ENCODE results near the gene ANKRD36B.
"Not testable (repeated sequence)": the region's sequence is repeated elsewhere in the genome, so short reads cannot be mapped to it uniquely, and the experiment has no call there.

The ANKRD36B gene

DNA sequence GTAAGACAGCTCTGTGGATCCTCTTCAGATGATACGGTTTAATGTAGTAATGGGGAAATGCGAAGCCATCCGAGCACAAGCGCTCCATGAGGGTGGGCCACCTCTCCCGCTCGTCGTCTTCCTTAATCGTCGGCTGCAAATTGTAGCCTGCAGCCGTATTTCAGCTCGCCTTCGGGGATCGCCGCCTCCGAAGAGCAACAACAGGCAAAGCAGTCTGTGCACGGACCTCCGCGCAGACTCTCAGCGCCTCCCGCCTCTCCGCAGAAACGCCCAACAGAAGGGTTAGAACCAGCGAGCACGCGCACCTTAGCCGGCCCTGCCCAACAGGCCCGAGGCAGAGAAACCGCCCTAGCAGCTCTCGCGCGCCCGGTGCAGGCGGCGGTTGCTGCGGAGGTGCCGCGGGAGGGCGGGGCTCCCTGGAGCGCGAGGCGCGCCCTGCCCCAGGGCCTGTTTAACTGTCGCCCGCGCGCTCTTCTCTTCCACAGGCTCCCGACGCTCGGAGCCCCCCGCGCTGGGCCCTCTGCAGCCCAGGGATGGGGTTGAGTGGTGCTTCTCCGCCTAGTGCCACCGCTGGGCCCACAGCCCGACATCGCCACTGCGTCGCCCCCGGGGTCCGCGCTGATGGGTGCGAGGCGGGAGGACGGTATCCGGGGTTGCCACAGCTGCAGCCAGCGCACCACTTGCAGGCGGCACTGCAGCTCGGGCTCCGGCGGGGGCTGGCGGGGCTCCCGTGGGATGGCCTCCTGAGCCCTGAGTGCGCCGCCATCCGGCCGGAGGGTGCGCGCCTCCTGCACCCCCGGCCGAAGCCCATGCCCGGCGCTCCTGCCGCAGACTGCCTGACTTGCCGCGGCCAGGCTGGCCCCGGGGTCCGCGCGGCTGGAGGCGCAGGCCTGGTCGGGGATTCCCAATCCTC is at the start of gene ANKRD36B:
TSS of gene ANKRD36B (minus strand) at position 280 of the 913 bp plus-strand sequence. CDS start at position 88, 192 bp downstream.
- DNase-seq (ENCODE audit: low spot score): peak; percentile 55

DNA sequence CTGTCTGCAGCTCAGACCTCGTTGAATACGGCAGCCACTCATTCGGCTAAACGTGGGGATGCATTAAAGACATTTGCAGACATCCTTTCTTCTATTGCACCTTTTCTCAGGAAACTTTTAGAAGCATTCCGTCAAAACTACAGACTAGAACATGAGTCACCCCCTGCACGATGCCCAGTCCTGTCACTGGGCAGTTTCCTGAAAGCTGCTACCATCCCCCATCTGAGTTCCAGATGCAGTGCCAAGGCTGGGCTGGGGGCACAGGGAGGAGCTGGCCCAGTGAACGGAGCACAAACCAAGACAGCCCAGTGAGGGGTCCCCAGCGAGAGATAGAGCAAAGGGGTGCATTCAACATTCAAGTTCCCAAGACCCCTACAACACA is 36.4 kb upstream of the ANKRD36B start:
- DNase-seq (ENCODE audit: low spot score): not testable (repeated sequence)

DNA sequence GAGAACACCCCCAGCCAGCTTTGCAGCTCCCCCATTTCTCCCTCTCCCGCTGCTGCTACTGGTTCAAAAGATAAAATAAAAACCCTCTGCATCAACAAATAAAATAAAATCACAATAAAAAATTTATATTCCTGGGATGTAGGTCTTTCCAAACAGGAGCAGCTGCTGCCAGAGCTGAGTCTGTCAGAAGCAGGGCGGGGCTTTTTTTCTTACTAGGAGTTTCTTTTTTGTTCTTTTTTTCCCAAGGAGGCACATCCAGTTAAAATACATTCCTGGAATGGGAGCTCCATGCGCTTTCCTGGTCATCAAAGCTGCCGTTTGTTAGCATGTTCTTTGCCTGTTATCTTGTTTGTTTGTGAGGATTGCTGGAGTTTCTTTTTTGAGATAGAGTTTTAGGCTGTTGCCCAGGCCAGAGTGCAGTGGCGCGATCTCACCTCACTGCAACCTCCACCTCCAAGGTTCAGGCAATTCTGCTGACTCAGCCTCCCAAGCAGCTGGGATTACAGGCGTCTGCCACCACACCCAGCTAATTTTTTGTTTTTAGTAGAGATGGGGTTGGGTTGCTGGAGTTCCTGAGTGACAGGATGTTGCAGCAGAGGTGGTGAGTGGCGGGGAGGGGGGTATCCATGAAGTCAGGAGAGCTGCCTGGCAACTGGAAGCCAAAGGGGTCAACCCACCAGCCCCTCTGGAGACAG is 35.8 kb upstream of the ANKRD36B start:
- DNase-seq (ENCODE audit: low spot score): not testable (repeated sequence)

DNA sequence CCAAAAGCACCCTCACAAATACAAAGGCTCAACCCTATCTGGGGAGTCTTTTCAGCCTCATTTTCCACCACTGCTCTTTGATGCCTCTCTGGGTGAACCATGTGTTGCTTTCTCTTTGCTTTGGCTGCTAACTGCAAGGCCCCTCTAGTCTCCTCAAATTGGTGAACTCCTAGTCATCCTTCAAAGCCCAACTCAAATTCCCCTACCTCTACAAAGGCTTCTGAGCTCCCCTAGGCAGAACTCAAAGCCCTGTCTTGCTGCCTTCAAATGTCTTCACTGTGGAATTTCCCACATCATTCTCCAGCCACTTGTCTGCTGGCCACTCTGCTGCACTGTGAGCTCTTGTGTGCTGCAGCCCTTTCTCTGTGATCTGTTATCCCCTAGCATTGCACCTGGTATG is 33.3 kb upstream of the ANKRD36B start:
- DNase-seq (ENCODE audit: low spot score): not testable (repeated sequence)

DNA sequence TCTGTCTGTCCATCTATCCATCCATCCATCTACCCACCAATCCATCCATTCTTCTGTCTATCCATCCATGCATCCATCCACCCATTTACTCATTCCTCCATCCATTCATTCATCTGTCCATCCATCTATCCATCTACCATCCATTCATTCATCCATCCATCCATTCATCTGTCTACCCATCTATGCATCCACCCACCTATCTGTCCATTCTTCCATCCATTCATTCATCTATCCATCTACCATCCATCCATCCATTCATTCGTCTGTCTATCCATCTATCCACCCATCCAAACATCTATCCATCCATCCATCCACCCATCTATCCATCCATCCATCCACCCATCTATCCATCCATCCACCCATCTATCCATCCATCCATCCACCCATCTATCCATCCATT is 30.8 kb upstream of the ANKRD36B start:
- DNase-seq (ENCODE audit: low spot score): not testable (repeated sequence)

DNA sequence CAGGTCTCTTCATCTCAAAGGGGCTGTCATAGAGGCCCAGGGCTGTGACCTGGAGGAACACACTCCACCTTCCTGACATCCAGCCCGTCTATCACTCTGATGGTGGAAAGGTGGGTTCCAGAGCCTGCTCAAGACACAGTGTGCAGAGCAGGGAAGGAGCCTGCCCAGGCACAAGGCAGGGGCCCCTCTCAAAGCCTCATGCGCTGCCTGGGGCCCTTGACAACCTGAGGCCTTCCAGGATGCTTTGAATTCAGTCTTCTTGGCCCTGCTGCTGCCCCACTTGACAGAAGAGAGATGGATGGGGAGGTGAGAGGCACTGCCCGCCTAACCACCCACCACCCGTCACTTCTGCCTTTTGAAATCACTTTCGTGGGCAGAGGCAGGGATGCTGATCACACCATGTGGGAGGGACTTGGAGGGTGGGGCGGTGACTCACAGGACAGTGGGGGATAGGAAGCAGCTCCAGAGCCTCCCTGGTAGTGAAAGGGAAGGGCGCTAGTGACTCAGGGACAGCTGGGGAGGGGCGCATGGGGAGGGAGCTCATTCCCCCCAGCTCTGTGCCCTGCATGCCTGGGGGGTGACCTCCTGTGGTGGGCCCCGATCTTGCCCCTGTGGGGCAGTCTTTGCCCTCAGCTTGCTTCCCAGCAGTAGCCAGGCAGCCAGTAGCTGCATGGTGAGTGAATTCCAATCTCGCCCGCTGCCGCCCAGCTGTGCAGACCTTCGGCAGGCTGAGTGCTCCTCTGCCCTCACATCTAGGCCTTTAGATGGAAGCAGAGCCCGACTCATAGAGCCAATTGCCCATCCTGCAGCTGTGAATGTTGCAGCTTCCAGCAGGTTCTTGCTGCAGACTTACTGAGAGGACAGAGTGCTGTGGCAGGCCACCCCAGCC is 29.5 kb upstream of the ANKRD36B start:
- peak; percentile 10 for DNase-seq (ENCODE audit: low spot score)

DNA sequence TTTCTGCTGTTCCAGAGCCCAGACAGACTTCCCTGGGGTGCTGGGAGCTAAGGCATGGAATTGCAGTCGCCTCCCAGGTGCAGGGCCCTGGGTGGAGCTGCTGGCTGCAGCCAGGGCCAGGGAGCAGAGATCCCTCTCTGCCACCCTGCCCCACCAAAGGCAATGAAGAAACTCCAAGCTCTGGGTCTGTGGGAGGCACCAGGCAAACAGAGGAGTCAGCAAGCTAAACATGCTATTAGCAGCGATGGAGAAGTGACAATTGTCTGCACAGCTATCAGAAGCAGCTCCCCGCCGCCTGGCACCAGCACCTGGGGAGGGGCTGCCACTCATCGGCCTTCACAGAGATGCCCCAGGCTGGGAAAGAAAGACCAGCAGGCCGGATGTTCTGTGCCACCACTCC is 28.2 kb upstream of the ANKRD36B start:
- no peak for DNase-seq (ENCODE audit: low spot score)

DNA sequence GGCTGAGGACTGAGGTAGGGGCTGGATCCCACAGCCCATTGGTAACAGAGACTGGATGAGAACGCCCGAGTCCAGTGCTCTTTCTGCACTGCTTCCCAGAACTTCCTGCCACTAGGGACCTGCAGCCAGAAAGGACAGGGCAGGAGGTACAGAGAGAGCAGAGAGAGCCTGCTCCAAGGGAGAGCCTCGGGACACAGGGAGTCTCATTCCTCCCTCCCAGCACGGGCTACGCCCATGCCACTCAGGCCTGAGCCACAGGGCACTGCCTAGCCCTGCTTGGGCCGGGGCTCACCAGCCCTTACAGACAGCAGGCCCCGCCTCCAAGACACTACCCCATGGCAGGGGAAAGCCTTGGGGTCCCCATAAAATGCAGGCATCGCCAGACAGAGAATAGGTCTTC is 26.1 kb upstream of the ANKRD36B start:
- not testable (repeated sequence) for DNase-seq (ENCODE audit: low spot score)

DNA sequence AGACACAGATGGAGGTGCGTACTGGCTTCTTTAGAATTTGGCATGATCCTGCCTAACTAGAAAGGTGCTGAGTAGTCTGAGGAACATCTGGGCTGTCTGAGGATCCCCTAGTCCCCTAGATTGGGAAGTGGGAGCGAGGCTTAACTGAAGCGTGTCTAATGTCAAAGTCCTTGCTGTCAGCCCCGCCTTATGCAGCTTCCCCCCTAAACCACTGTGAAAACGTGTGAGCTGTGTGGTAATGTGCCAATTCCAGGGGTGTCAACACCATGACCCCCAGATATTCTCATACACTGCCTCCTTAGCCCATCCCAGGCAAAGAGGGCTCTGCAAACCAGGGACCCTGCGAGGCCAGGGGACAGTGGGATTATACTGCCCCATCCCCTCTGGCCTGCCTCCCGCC is 22.2 kb upstream of the ANKRD36B start:
- DNase-seq (ENCODE audit: low spot score): not testable (repeated sequence)

DNA sequence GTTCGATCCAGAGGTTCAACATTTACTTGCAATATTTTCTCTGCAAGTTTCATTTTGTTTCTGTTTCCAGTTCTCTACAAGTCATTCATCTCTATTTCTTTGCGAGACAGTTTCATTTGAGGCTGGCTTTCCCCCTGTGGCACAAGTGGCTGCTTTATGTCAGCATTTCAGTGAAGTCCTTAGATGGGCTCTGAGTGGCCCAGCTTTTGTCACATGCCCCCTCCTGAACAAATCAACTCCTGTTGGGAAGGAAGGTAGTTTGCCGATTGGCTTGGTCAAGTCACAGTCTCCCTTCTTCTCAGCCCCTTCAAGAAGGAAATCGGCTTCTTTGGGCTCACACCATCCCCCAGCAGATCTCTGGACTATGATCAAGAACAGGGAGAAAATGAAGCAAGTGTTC is 19.1 kb upstream of the ANKRD36B start:
- DNase-seq (ENCODE audit: low spot score): not testable (repeated sequence)

DNA sequence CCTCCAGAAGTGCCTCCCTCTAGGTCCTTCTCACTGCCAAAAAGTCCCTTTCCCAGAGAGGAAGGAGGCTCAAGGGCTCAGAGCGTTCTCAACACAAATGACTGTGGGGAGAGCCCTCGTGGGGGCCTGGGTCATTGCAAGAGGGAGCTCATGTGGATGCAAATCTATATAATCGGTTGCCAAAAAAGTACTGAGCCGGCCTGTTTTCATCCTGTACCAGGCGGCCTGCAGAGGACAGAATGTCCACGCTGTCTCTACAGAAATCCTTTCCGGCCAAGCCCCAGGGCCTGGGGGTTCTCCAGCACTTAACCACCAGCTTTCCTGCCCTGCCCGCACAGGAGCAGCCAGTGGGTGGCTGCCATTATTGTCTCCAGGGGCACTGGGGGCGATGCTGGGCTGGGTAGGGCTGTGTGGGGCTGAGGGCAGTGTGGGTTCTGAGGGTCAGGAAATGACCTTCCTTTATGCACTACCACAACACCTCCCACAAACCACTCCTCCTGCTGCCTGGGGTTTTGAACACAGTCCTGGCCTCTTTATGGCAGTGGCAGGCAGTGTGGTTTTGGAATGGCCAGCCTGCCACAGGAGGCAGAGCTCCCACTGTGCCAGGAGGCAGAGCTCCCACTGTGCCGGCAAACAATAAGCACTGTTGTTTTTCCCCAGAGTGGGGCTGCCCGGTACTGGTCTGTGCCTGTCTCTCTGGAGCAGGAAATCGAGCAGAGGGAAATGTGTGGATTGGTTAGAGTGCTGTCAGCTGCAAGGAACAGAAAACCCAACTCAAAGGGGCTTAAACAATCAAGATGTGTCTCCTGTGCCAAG is 16.1 kb upstream of the ANKRD36B start:
- DNase-seq (ENCODE audit: low spot score): not testable (repeated sequence)

DNA sequence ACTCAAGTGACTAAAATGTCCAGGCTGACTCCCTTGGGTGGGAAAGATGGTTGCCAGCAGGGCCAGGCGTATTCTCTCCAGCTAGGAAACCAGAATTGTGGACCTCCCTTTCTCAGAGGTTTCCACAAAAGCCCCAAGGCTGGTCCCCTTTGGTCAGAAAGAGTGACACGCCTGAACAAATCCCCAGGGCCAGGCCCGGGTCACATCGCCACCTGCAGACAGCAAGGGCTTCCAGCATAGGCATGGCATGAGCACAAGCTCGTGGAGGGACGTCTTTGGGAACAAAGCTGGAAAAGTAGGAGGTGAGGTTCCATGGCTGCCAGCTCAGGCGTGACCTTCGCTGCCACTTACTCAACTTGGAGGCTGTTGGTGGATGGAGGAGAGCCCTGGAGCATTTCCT is 15.4 kb upstream of the ANKRD36B start:
- DNase-seq (ENCODE audit: low spot score): not testable (repeated sequence)

DNA sequence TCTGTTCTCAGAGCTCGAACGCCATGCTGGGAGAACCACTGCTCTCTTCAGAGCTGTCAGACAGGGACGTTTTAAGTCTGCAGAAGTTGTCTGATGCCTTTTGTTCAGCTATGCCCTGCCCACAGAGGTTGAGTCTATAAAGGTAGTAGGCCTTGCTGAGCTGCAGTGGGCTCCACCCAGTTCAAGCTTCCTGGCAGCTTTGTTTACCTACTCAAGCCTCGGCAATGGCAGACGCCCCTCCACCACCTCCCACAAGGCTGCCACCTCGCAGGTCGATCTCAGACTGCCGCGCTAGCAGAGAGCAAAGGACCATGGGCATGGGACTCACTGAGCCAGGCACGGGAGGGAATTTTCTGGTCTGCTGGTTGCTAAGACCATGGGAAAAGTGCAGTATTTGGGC is 11.9 kb upstream of the ANKRD36B start:
- not testable (repeated sequence) for DNase-seq (ENCODE audit: low spot score)

DNA sequence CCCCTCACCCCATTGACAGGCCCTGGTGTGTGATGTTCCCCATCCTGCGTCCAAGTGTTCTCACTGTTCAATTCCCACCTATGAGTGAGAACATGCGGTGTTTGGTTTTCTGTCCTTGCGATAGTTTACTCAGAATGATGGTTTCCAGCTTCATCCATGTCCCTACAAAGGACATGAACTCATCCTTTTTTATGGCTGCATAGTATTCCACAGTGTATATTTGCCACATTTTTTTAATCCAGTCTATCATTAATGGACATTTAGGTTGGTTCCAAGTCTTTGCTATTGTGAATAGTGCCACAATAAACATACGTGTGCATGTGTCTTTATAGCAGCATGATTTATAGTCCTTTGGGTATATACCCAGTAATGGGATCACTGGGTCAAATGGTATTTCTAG is 6.5 kb upstream of the ANKRD36B start:
- DNase-seq (ENCODE audit: low spot score): not testable (repeated sequence)

DNA sequence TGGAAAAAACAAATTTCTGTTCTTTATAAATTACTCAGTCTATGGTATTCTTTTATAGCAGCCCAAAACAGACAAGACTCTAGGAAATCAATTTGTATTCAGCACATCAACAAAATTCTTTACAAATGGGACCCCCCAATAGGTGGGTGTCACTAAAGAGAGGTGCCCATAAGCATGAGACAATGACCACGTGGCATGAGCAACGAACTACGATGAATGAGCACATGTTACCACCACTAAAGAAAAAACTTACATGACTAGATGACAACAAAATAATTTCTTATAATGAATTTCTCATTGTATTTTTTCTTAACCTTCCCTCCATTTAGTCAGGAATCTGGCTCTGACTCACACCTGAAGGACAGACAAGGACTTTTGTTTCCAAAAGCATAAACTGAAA is 3.8 kb upstream of the ANKRD36B start:
- not testable (repeated sequence) for DNase-seq (ENCODE audit: low spot score)

DNA sequence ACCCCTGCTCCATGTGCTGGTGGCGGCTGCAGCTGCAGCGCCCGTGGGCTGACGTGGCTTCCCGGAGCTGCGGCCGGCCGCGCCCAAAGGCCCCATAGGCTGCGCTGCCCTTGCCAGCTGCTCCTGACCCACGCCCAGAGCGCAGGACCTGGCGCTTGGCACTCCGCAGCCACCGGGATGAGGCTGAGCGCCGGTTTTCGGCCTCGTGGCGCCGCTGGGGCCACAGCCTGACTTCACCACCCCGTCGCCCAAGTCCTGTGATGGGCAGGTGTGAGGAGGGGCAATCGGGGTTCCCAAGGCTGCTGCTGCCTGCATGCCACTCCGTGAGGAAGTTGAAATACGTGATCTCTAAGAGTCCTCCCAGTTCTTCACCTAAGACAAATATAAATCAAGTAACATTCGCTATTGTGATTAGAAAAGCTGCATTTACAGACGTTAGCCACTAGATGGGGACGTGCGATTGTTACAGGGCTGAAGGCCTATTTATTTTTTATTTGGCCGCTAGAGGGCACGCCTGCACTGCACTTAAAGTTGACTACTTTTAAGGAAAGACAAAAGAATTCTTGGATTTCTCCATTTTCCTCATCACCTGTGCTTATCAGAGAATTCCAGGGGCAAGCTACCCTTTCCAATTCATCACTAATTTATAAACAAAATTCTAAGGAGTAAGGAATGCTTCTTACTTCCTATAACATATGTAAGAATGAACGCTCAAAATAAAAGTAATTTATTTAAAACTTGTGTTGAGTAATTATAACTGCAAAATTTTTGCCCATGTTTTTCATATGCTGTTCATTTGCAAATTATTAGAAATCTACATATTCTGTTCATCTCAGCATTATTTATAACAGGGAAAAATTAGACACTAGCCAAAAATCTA is 1.1 kb upstream of the ANKRD36B start:
- peak; percentile 37 for DNase-seq (ENCODE audit: low spot score)

DNA sequence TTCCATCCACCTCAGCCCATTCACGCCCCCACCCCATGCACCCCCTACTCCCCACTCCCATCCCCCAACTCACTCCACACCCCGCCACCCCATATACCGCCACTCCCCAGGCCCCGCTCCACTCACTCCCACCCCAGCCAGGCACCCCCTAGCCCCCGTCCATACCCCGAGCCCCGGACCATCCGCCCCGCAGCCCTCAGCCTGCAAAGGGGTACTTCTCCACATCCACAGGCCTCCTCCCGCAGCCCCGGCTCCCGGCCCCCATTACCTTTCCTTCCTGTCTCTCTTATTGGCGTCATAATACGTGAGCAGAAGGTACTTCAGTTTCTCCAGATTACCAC is 450 bp downstream of the ANKRD36B start:
- DNase-seq (ENCODE audit: low spot score): not testable (repeated sequence)

DNA sequence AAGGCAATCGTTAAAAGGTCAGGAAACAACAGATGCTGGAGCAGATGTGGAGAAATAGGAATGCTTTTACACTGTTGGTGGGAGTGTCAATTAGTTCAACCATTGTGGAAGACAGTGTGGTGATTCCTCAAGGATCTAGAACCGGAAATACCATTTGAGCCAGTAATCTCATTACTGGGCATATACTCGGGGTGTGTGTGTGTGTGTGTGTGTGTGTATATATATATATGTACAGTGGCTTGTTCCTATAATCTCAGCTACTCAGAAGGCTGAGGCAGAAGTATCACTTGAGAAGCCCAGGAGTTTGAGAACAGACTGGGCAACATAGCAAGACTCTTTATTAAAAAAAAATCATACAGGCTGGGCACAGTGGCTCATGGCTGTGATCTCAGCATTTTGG is 24.0 kb downstream of the ANKRD36B start:
- DNase-seq (ENCODE audit: low spot score): not testable (repeated sequence)

DNA sequence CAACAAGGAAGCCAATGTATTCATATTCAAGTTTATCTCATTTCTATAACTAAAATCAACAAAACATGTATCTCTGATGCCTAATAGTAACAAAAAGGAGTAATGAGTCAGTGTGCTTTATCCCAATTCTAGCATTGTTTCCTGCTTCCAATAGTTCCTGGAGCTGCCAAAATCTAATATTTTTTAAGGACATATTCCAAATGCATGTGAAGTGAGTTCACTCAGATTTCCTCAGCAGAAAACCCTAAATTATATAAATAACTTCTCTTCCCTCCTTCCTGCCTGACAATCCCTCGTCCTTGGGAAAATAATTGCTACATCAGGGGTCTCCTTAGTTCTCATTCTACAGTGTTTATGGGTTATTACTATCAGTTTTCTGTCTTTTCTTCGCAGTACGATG is 37.3 kb downstream of the ANKRD36B start:
- not testable (repeated sequence) for DNase-seq (ENCODE audit: low spot score)

DNA sequence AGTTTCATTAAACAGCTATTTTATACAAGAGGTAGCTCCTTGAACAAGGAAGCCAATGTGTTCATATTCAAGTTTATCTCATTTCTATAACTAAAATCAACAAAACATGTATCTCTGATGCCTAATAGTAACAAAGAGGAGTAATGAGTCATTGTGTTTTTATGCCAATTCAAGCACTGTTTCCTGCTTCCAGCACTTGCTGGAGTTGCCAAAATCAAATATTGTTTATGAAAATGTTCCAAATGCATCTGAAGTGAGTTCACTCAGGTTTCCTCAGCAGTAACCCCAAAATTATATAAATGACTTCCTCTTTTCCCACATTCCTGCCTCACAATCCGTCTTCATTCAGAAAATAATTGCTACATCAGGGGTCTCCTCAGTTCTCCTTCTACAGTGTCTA is 39.2 kb downstream of the ANKRD36B start:
- DNase-seq (ENCODE audit: low spot score): not testable (repeated sequence)
